Ishikawa (cell line): ENCODE results near the gene EIF4EBP2.

Source experiments
- CEBPB ChIP-seq: IDR thresholded peaks from 2 replicates; pipeline ENCODE4 v1.6.1; 2012
- CREB1 ChIP-seq: IDR thresholded peaks from 2 replicates; pipeline ENCODE4 v1.6.1; 2012; ENCODE audit warnings: low read depth
- EGR1 ChIP-seq: IDR thresholded peaks from 2 replicates; pipeline ENCODE4 v1.6.1; 2012
- EP300 ChIP-seq: IDR thresholded peaks from 2 replicates; pipeline ENCODE4 v1.6.1; 2012; ENCODE audit warnings: borderline replicate concordance
- FOXM1 ChIP-seq: IDR thresholded peaks from 2 replicates; pipeline ENCODE4 v1.6.1; 2012; ENCODE audit warnings: low read depth, borderline replicate concordance
- NFIC ChIP-seq: IDR thresholded peaks from 2 replicates; pipeline ENCODE4 v1.6.1; 2012
- RAD21 ChIP-seq: IDR thresholded peaks from 2 replicates; pipeline ENCODE4 v1.6.1; 2012; ENCODE audit warnings: low read depth
- TAF1 ChIP-seq: IDR thresholded peaks from 2 replicates; pipeline ENCODE4 v1.6.1; 2012; ENCODE audit warnings: low read depth, mild to moderate bottlenecking
- TCF12 ChIP-seq: IDR thresholded peaks from 2 replicates; pipeline ENCODE4 v1.6.1; 2012; ENCODE audit warnings: low read depth
- TEAD4 ChIP-seq: IDR thresholded peaks from 2 replicates; pipeline ENCODE4 v1.6.1; 2012
- YY1 ChIP-seq: IDR thresholded peaks from 2 replicates; pipeline ENCODE4 v1.6.1; 2012; ENCODE audit warnings: low read depth
- ZBTB7A ChIP-seq: IDR thresholded peaks from 2 replicates; pipeline ENCODE4 v1.6.1; 2012; ENCODE audit warnings: low read depth
- TF ChIP-seq, protein P1 (sequence below): IDR thresholded peaks from 2 replicates; pipeline ENCODE4 v1.6.1; 2012
- TF ChIP-seq, protein P2 (sequence below): IDR thresholded peaks from 2 replicates; pipeline ENCODE4 v1.6.1; 2012; ENCODE audit warnings: low read depth, mild to moderate bottlenecking
- TF ChIP-seq, protein P3 (sequence below): IDR thresholded peaks from 2 replicates; pipeline ENCODE4 v1.6.1; 2012

EIF4EBP2 gene

DNA sequence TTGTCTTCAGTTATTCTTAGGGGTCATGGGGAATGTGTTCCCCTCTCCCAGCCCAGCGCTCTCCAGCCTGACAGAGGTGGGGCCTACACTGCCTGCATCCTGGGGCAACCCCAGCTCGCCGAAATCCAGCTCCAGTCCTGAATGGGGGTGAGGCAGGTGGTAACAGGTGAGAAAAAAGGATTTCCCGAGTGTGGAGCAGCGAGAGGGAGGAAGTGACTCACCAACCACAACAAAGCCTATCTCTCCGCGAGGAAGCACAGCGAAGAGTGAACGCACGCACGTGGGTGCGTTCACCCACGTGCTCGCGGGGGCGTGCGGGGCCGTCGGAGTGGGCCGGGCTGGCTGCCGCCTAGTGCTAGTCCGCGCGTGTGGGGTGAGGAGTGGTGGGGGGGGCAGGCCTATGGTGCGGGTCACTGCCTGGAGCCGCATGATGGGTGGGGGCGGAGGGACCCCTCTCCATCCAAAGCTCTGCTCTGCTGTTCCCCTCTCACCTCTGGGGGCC lies 73.8 kb downstream of the EIF4EBP2 start:
- TF ChIP-seq EGR1 (peak; percentile 83), TEAD4 (peak; percentile 14; the same call in 1 of the 2 replicates), TCF12 (no peak), ZBTB7A (no peak), CEBPB (no peak), YY1 (no peak), EP300 (no peak), NFIC (no peak), CREB1 (no peak), RAD21 (no peak), FOXM1 (no peak), TAF1 (no peak)
- TF ChIP-seq, protein P1, sequence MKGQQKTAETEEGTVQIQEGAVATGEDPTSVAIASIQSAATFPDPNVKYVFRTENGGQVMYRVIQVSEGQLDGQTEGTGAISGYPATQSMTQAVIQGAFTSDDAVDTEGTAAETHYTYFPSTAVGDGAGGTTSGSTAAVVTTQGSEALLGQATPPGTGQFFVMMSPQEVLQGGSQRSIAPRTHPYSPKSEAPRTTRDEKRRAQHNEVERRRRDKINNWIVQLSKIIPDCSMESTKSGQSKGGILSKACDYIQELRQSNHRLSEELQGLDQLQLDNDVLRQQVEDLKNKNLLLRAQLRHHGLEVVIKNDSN = peak; percentile 60
- TF ChIP-seq, protein P2, sequence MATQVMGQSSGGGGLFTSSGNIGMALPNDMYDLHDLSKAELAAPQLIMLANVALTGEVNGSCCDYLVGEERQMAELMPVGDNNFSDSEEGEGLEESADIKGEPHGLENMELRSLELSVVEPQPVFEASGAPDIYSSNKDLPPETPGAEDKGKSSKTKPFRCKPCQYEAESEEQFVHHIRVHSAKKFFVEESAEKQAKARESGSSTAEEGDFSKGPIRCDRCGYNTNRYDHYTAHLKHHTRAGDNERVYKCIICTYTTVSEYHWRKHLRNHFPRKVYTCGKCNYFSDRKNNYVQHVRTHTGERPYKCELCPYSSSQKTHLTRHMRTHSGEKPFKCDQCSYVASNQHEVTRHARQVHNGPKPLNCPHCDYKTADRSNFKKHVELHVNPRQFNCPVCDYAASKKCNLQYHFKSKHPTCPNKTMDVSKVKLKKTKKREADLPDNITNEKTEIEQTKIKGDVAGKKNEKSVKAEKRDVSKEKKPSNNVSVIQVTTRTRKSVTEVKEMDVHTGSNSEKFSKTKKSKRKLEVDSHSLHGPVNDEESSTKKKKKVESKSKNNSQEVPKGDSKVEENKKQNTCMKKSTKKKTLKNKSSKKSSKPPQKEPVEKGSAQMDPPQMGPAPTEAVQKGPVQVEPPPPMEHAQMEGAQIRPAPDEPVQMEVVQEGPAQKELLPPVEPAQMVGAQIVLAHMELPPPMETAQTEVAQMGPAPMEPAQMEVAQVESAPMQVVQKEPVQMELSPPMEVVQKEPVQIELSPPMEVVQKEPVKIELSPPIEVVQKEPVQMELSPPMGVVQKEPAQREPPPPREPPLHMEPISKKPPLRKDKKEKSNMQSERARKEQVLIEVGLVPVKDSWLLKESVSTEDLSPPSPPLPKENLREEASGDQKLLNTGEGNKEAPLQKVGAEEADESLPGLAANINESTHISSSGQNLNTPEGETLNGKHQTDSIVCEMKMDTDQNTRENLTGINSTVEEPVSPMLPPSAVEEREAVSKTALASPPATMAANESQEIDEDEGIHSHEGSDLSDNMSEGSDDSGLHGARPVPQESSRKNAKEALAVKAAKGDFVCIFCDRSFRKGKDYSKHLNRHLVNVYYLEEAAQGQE = no peak
- TF ChIP-seq, protein P3, sequence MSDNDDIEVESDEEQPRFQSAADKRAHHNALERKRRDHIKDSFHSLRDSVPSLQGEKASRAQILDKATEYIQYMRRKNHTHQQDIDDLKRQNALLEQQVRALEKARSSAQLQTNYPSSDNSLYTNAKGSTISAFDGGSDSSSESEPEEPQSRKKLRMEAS = peak; percentile 87
